K562 (cell line): Measurements from ENCODE around the gene EML5. TPM values are rescaled to one million over a fixed set of nuclear protein-coding genes. Genes with fewer than 3 reads are reported as not detected.
A peak's percentile ranks its signal among the peaks of the same experiment; 100 is the strongest.

ENCODE experiments used
- ARID1B ChIP-seq: fragments of 450-650 bp; IDR thresholded peaks from 2 replicates; pipeline ENCODE4 v1.6.1; 2016; ENCODE audit warnings: antibody characterized with exemption, mild to moderate bottlenecking, inconsistent platforms
- GABPB1 ChIP-seq: sonication (generic); formaldehyde crosslinking; IDR thresholded peaks from 2 replicates; pipeline ENCODE4 v1.8.0; 2022; ENCODE audit warnings: mild to moderate bottlenecking, missing genetic modification reagents
- MYC ChIP-seq, 2 experiments: fragments of 250-450 bp in 1 of 2; sonication (Bioruptor Pico) in 1 of 2; IDR thresholded peaks; 2 replicates each; pipeline versions ENCODE4 v1.5.1 to v1.6.1; 2012 to 2021; ENCODE audit warnings: low read depth in 2 of 2, borderline replicate concordance in 1 of 2, improper control_type of control experiment in 1 of 2, low read length in 1 of 2, mild to moderate bottlenecking in 1 of 2, moderate library complexity in 1 of 2
- NCOA4 ChIP-seq: fragments of 450-650 bp; IDR thresholded peaks from 2 replicates; pipeline ENCODE4 v1.6.1; 2018; ENCODE audit warnings: mild to moderate bottlenecking; ENCODE audit not compliant: partially characterized antibody
- NRF1 ChIP-seq, 2 experiments: fragments of 450-650 bp; IDR thresholded peaks in 1 of 2; conservative IDR thresholded peaks in 1 of 2; 2 replicates each; pipeline ENCODE4 v1.6.1; 2014; ENCODE audit warnings: mild to moderate bottlenecking in 2 of 2
- SRSF1 ChIP-seq: fragments of 200-400 bp; formaldehyde crosslinking; IDR thresholded peaks from 2 replicates; pipeline ENCODE4 v1.6.1; 2017; ENCODE audit warnings: mild to moderate bottlenecking, low read depth, low read length, moderate library complexity
- TOE1 ChIP-seq, 2 experiments: fragments of 450-650 bp in 1 of 2; sonication (generic) in 1 of 2; formaldehyde crosslinking in 1 of 2; IDR thresholded peaks; 2 replicates each; pipeline versions ENCODE4 v1.7.1 to v1.8.0; 2016 to 2022; ENCODE audit warnings: borderline replicate concordance in 2 of 2, mild to moderate bottlenecking in 2 of 2, antibody characterized with exemption in 1 of 2, inconsistent platforms in 1 of 2, low read depth in 1 of 2, missing genetic modification reagents in 1 of 2, moderate library complexity in 1 of 2
- ZFP36 ChIP-seq: fragments of 150-350 bp; IDR thresholded peaks from 2 replicates; pipeline ENCODE4 v1.6.1; 2018; ENCODE audit warnings: low read length, low read depth; ENCODE audit not compliant: partially characterized antibody
- ZNF184 ChIP-seq: sonication (generic); formaldehyde crosslinking; IDR thresholded peaks from 2 replicates; pipeline ENCODE4 v1.5.0; 2020; ENCODE audit warnings: missing genetic modification reagents
- ZNF212 ChIP-seq: fragments of 450-650 bp; formaldehyde crosslinking; IDR thresholded peaks from 2 replicates; pipeline ENCODE4 v1.4.0; 2020; ENCODE audit warnings: mild to moderate bottlenecking
- ZNF324 ChIP-seq: fragments of 250-450 bp; sonication (Bioruptor Pico); IDR thresholded peaks from 2 replicates; pipeline ENCODE4 v1.4.0; 2020; ENCODE audit warnings: mild to moderate bottlenecking
- ZNF75A ChIP-seq: fragments of 450-650 bp; formaldehyde crosslinking; IDR thresholded peaks from 2 replicates; pipeline ENCODE4 v1.4.0; 2020; ENCODE audit warnings: mild to moderate bottlenecking
- polyA plus RNA-seq, 8 experiments: library from polyadenylated mRNA; depleted of rRNA in 4 of 8; stranded (reverse) in 5 of 8; unstranded in 3 of 8; fragments of >200 nt; fragmentation: Nextera tagmentation in 2 of 8; fragmentation: Illumina TruSeq in 1 of 8; extraction: Ambion mirVana in 2 of 8; extraction: Trizol in 1 of 8; gene quantifications; 2 replicates each; pipeline versions ENCODE4 v1.2.1 to v1.2.3, GENCODE V29; 2011 to 2014; ENCODE audit warnings: inconsistent platforms in 1 of 8, missing spikeins in 1 of 8
- total RNA-seq, 7 experiments: library from RNA; depleted of rRNA in 6 of 7; stranded (reverse); fragments of >200 nt in 6 of 7; fragmentation: Illumina TruSeq in 2 of 7; extraction: Trizol in 2 of 7; gene quantifications; 2 replicates each; pipeline versions ENCODE4 v1.2.1 to v1.2.3, GENCODE V29; 2011 to 2021; ENCODE audit warnings: low replicate concordance in 1 of 7
- TF ChIP-seq, protein P1 (sequence below): fragments of 250-450 bp; sonication (Bioruptor Pico); IDR thresholded peaks from 2 replicates; pipeline ENCODE4 v1.8.0; 2022; ENCODE audit warnings: inconsistent platforms
- TF ChIP-seq, protein P2 (sequence below): sonication (generic); formaldehyde crosslinking; IDR thresholded peaks from 2 replicates; pipeline ENCODE4 v1.8.0; 2022; ENCODE audit warnings: mild to moderate bottlenecking, low read depth, missing genetic modification reagents
- TF ChIP-seq, protein P3 (sequence below): sonication (generic); formaldehyde crosslinking; IDR thresholded peaks from 2 replicates; pipeline ENCODE4 v1.9.0; 2022; ENCODE audit warnings: mild to moderate bottlenecking, missing genetic modification reagents
- TF ChIP-seq, protein P4 (sequence below): sonication (generic); formaldehyde crosslinking; IDR thresholded peaks from 2 replicates; pipeline ENCODE4 v1.8.0; 2023; ENCODE audit warnings: missing genetic modification reagents, mild to moderate bottlenecking, borderline replicate concordance

The EML5 gene
- total and polyA plus RNA-seq, 9 of the 15 experiments (the other 6 are each of a cell fraction or from before 2014, with no cell fraction given) = 0.06 to 0.34 (median 0.22) TPM

DNA sequence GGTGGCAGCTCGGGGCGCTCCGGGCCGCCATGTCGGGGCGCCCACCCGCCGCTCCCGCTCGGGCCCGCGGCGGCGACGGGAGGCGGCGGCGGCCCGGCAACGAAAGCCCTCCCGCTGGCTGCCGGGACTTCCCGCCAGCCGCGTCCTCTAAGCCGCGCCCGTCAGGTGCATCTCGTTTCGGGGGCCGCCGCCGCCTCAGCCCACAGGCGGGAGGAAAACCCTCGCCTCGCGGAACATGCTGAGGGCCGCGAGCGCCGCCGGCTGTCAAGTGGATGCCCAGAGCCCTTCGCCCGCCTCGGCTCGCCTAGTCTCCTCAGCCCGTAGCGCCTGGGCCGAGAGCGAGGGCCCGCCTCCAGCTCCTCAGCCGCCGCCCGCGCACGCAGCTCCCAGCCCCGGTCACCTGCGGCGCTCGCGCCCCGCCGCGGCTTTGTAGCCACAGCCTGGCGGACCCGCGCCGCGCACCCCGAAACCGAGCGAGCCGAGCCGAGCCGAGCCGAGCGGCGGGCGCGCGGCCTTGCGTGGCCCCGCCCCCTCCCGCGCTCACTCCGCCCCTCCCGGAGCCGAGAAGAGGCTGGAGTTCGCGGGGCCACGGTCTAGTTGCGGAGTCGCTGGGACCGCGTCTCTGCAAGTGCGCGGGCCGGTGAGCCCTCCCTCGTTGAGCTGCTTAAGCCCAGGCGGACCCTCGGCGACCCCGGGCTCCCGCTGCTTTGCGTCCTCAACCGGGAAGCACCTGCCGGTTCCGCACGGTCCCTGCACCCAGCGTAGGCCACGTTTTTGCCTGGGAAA lies at the start of gene EML5 (continued):
- no peak for TF ChIP-seq SRSF1
- no peak for TF ChIP-seq NCOA4
- no peak for TF ChIP-seq ZNF324 (CRISPR knock-in tag)
- TF ChIP-seq, protein P1, sequence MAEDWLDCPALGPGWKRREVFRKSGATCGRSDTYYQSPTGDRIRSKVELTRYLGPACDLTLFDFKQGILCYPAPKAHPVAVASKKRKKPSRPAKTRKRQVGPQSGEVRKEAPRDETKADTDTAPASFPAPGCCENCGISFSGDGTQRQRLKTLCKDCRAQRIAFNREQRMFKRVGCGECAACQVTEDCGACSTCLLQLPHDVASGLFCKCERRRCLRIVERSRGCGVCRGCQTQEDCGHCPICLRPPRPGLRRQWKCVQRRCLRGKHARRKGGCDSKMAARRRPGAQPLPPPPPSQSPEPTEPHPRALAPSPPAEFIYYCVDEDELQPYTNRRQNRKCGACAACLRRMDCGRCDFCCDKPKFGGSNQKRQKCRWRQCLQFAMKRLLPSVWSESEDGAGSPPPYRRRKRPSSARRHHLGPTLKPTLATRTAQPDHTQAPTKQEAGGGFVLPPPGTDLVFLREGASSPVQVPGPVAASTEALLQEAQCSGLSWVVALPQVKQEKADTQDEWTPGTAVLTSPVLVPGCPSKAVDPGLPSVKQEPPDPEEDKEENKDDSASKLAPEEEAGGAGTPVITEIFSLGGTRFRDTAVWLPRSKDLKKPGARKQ (CRISPR knock-in tag) = no peak
- TF ChIP-seq, protein P2, sequence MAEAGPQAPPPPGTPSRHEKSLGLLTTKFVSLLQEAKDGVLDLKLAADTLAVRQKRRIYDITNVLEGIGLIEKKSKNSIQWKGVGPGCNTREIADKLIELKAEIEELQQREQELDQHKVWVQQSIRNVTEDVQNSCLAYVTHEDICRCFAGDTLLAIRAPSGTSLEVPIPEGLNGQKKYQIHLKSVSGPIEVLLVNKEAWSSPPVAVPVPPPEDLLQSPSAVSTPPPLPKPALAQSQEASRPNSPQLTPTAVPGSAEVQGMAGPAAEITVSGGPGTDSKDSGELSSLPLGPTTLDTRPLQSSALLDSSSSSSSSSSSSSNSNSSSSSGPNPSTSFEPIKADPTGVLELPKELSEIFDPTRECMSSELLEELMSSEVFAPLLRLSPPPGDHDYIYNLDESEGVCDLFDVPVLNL (CRISPR knock-in tag) = no peak
- TF ChIP-seq ZNF212 (CRISPR knock-in tag) = no peak
- no peak for TF ChIP-seq ZNF75A (CRISPR knock-in tag)
- 0 out of 2 replicates have a peak, but pooled peaks have one; percentile 39 for TF ChIP-seq GABPB1 (CRISPR knock-in tag)
- TF ChIP-seq, protein P3, sequence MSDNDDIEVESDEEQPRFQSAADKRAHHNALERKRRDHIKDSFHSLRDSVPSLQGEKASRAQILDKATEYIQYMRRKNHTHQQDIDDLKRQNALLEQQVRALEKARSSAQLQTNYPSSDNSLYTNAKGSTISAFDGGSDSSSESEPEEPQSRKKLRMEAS (CRISPR knock-in tag) = peak; percentile 48; the same call in 1 of the 2 replicates
- peak; percentile 72 to 79 for TF ChIP-seq NRF1 (conservative IDR thresholded peaks at IDR 0.05 in 1 of 2, IDR thresholded peaks at IDR 0.05 in 1 of 2)
- TF ChIP-seq ZFP36 = no peak
- no peak for TF ChIP-seq ARID1B
- no peak for TF ChIP-seq TOE1 (IDR thresholded peaks at IDR 0.05; ENCODE audit: borderline replicate concordance)
- TF ChIP-seq TOE1 (CRISPR knock-in tag; IDR thresholded peaks at IDR 0.05; ENCODE audit: borderline replicate concordance, low read depth) = no peak
- TF ChIP-seq, protein P4, sequence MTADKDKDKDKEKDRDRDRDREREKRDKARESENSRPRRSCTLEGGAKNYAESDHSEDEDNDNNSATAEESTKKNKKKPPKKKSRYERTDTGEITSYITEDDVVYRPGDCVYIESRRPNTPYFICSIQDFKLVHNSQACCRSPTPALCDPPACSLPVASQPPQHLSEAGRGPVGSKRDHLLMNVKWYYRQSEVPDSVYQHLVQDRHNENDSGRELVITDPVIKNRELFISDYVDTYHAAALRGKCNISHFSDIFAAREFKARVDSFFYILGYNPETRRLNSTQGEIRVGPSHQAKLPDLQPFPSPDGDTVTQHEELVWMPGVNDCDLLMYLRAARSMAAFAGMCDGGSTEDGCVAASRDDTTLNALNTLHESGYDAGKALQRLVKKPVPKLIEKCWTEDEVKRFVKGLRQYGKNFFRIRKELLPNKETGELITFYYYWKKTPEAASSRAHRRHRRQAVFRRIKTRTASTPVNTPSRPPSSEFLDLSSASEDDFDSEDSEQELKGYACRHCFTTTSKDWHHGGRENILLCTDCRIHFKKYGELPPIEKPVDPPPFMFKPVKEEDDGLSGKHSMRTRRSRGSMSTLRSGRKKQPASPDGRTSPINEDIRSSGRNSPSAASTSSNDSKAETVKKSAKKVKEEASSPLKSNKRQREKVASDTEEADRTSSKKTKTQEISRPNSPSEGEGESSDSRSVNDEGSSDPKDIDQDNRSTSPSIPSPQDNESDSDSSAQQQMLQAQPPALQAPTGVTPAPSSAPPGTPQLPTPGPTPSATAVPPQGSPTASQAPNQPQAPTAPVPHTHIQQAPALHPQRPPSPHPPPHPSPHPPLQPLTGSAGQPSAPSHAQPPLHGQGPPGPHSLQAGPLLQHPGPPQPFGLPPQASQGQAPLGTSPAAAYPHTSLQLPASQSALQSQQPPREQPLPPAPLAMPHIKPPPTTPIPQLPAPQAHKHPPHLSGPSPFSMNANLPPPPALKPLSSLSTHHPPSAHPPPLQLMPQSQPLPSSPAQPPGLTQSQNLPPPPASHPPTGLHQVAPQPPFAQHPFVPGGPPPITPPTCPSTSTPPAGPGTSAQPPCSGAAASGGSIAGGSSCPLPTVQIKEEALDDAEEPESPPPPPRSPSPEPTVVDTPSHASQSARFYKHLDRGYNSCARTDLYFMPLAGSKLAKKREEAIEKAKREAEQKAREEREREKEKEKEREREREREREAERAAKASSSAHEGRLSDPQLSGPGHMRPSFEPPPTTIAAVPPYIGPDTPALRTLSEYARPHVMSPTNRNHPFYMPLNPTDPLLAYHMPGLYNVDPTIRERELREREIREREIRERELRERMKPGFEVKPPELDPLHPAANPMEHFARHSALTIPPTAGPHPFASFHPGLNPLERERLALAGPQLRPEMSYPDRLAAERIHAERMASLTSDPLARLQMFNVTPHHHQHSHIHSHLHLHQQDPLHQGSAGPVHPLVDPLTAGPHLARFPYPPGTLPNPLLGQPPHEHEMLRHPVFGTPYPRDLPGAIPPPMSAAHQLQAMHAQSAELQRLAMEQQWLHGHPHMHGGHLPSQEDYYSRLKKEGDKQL = no peak
- TF ChIP-seq MYC (IDR thresholded peaks at IDR 0.05; ENCODE audit: low read depth, low read length) = 0 out of 2 replicates have a peak, but pooled peaks have one; percentile 23
- no peak for TF ChIP-seq MYC (CRISPR knock-in tag; IDR thresholded peaks at IDR 0.05; ENCODE audit: borderline replicate concordance, low read depth)
- TF ChIP-seq ZNF184 (CRISPR knock-in tag) = no peak
